Lower lobe of right lung (tissue), 2 donors: ENCODE results near the gene GPR55. TPM values are rescaled to one million over a fixed set of nuclear protein-coding genes. Genes with fewer than 3 reads are reported as not detected.
A peak's percentile ranks its signal among the peaks of the same experiment; 100 is the strongest.
"Not testable (repeated sequence)": the region's sequence is repeated elsewhere in the genome, so short reads cannot be mapped to it uniquely, and the experiment has no call there.

Experiments
- ATAC-seq, 2 donors: fragments of 200-7000 bp; cut with Tn5 transposase; one replicate each; pipeline ENCODE4 v1.9.1; 2020 to 2022; ENCODE audit warnings: mild to moderate bottlenecking in 2 of 2, moderate library complexity in 2 of 2
- DNase-seq: peaks from one replicate; pipeline ENCODE4 v3.0.0-alpha.2; 2020
- H3K27ac ChIP-seq: fragments of 200-600 bp; one replicate; pipeline ENCODE4 v1.8.0; 2022
- H3K27me3 ChIP-seq: fragments of 200-600 bp; one replicate; pipeline ENCODE4 v1.8.0; 2022; ENCODE audit warnings: low read depth
- H3K36me3 ChIP-seq: fragments of 200-600 bp; one replicate; pipeline ENCODE4 v1.8.0; 2022; ENCODE audit warnings: mild to moderate bottlenecking
- H3K4me1 ChIP-seq: fragments of 200-600 bp; one replicate; pipeline ENCODE4 v1.8.0; 2022
- H3K4me3 ChIP-seq: fragments of 200-600 bp; one replicate; pipeline ENCODE4 v1.8.0; 2022; ENCODE audit warnings: mild to moderate bottlenecking
- H3K9me3 ChIP-seq: fragments of 200-600 bp; one replicate; pipeline ENCODE4 v1.8.0; 2022
- intact Hi-C: fragments of 100-400 bp; cut with DNase I; formaldehyde crosslinking; loops from one replicate; pipeline ENCODE4 v1.11.0; 2022
- total RNA-seq: library from RNA; stranded (reverse); fragmentation: NEBNext Ultra II Directional; extraction: Animal tissue kit (Norgen Biotek cat#: 25700); gene quantifications from one replicate; pipeline ENCODE4 v1.2.1, GENCODE V29; 2021
- TF ChIP-seq, protein P1 (sequence below): fragments of 200-600 bp; IDR thresholded peaks from one replicate; pipeline ENCODE4 v1.8.0; 2022; ENCODE audit warnings: antibody characterized with exemption, mild to moderate bottlenecking
- donor health status: DM: no; HTN: yes; CAD: no; lungs with severe emphysema.

The GPR55 gene
- total RNA-seq, 1 donor from 2014 or later, result 0.74 TPM

DNA sequence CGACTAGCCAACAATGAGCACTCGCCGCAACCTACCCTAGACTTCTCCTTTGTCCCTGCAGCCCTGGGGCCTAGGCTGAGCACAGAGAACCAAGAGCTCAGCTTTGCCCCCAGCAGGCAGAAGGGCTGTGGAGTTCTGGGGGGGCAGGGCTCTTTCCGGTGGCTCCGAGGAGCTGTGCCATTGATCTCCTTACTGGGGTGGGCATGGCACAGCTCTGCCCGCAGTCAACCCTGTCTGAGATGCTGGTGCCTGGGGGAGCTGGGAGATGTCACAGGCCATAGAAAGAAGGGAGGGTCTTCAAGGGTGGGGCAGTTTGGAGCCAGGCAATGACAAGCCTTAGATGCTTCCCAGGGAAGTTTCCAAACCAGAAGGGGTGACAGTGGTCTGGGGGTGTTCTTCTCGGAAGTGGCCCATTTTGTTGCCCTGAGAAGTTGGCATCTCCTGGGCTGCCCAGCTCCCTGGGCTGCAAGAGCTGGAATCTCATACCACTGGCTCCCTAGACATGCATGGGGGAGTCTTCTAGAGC is 14.1 kb upstream of the GPR55 start:
- no peaks in the 10 kb centered on the region for H3K27me3 ChIP-seq
- DNase-seq, result peak; percentile 29
- intact Hi-C loops, result no loop called here
- TF ChIP-seq, protein P1, sequence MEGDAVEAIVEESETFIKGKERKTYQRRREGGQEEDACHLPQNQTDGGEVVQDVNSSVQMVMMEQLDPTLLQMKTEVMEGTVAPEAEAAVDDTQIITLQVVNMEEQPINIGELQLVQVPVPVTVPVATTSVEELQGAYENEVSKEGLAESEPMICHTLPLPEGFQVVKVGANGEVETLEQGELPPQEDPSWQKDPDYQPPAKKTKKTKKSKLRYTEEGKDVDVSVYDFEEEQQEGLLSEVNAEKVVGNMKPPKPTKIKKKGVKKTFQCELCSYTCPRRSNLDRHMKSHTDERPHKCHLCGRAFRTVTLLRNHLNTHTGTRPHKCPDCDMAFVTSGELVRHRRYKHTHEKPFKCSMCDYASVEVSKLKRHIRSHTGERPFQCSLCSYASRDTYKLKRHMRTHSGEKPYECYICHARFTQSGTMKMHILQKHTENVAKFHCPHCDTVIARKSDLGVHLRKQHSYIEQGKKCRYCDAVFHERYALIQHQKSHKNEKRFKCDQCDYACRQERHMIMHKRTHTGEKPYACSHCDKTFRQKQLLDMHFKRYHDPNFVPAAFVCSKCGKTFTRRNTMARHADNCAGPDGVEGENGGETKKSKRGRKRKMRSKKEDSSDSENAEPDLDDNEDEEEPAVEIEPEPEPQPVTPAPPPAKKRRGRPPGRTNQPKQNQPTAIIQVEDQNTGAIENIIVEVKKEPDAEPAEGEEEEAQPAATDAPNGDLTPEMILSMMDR, result no peak
- H3K36me3 ChIP-seq, result no peaks in the 10 kb centered on the region
- ATAC-seq, result no peak
- H3K4me1 ChIP-seq, result peaks cover 9% of the 10 kb centered on the region
- H3K9me3 ChIP-seq, result peaks cover 11% of the 10 kb centered on the region
- no peak overlapping the region for H3K4me3 ChIP-seq
- no peak overlapping the region for H3K27ac ChIP-seq

- ATAC-seq (no peak), DNase-seq (peak; percentile 30)
- Histone ChIP-seq H3K27me3 (no peaks in the 10 kb centered on the region), H3K4me1 (peaks cover 3% of the 10 kb centered on the region), H3K36me3 (no peaks in the 10 kb centered on the region), H3K9me3 (peaks cover 11% of the 10 kb centered on the region), H3K4me3 (no peak overlapping the region), H3K27ac (no peak overlapping the region)
- TF ChIP-seq, protein P1, result no peak
- intact Hi-C loops, result no loop called here
Measured at GRCh38 chr2:230938516-230939065, 13.5 kb upstream of the GPR55 start.

- Histone ChIP-seq H3K27me3 (no peaks in the 10 kb centered on the region), H3K4me3 (no peak overlapping the region), H3K4me1 (no peaks in the 10 kb centered on the region), H3K9me3 (peaks cover 11% of the 10 kb centered on the region), H3K27ac (no peak overlapping the region), H3K36me3 (no peaks in the 10 kb centered on the region)
- TF ChIP-seq, protein P1, result no peak
- ATAC-seq (no peak), DNase-seq (no peak)
- intact Hi-C loops, result no loop called here
Measured at GRCh38 chr2:230938098-230938497, 13.1 kb upstream of the GPR55 start.

DNA sequence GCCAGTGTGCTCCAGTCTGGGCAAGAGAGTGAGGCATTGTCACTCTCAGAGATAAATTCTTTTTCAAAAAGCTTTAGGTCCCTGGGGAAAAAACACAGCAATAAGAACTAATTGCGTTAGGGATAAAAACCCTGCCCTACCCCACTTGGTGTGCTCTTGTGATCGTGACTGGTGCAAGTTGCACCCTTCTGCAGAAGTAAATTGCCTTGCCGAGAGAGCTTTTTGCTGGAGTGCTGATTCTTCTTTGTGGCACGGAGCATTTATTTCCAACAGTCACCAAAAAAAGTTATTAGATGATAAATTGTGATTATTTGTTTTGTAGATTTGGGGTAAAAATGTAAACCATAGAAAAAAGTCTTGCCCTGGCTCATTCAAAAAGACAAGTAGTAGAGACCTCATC is 12.3 kb upstream of the GPR55 start:
- no peak for DNase-seq
- intact Hi-C loops, result no loop called here
- H3K27me3 ChIP-seq, result no peaks in the 10 kb centered on the region

GRCh38 chr2:230936243-230936642 is 11.2 kb upstream of the GPR55 start:
- DNase-seq, H3K36me3 ChIP-seq, H3K4me1 ChIP-seq, intact Hi-C loops, H3K4me3 ChIP-seq, H3K27ac ChIP-seq, H3K27me3 ChIP-seq, ATAC-seq: not testable (repeated sequence)
- peaks cover 11% of the 10 kb centered on the region for H3K9me3 ChIP-seq

More for the DNA sequence above, 12.3 kb upstream of the GPR55 start:
- peaks cover 4% of the 10 kb centered on the region for H3K4me1 ChIP-seq
- H3K36me3 ChIP-seq, result no peaks in the 10 kb centered on the region
- no peak for ATAC-seq
- H3K27ac ChIP-seq, result no peak overlapping the region
- H3K9me3 ChIP-seq, result peaks cover 11% of the 10 kb centered on the region
- TF ChIP-seq, protein P1, result no peak
- no peak overlapping the region for H3K4me3 ChIP-seq

DNA sequence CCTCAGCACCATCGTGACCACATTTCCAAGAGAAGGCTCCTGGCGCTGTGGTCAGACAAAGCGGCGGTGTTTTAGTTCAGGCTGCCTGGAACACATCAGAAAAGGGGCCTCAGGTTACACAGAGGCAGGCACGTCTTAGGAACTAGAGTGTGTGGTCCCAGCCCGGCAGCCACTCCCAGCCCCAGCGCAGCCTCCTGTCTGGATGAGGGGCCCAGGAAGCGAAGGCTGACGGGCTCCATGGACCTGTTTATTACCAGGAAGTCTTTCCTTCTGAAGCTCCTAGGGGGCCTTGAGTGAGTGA is 10.0 kb upstream of the GPR55 start:
- intact Hi-C loops, result no loop called here
- DNase-seq (no peak), ATAC-seq (no peak)
- TF ChIP-seq, protein P1, result no peak
- Histone ChIP-seq H3K27ac (no peak overlapping the region), H3K4me1 (peaks cover 8% of the 10 kb centered on the region), H3K9me3 (peaks cover 11% of the 10 kb centered on the region), H3K27me3 (no peaks in the 10 kb centered on the region), H3K36me3 (no peaks in the 10 kb centered on the region), H3K4me3 (no peak overlapping the region)
